ENCODE data around the gene CTNND2.

The CTNND2 gene

DNA sequence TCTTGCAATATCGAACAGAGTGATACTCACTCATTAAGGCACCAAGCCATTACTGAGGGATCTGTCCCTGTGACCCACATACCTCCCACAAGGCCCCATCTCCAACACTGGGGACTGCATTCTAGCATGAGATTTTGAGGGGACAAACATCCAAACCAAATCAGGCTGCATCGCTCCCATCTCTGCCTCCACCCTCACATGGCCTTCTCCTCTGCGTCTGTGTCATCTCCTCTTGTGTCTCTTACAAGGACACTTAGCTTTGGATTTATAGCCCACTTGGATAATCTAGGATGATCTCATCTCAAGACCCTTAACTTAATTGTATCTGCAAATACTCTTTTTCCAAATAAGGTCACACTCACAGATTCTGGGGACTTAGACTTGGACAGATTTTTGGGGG, 858.8 kb downstream of the CTNND2 start:
- no peak for DNase-seq (ENCODE audit: low read depth)
- H3K4me3 ChIP-seq (ENCODE audit: low read depth, low read length), result no peak overlapping the region
- TF ChIP-seq, protein P1, sequence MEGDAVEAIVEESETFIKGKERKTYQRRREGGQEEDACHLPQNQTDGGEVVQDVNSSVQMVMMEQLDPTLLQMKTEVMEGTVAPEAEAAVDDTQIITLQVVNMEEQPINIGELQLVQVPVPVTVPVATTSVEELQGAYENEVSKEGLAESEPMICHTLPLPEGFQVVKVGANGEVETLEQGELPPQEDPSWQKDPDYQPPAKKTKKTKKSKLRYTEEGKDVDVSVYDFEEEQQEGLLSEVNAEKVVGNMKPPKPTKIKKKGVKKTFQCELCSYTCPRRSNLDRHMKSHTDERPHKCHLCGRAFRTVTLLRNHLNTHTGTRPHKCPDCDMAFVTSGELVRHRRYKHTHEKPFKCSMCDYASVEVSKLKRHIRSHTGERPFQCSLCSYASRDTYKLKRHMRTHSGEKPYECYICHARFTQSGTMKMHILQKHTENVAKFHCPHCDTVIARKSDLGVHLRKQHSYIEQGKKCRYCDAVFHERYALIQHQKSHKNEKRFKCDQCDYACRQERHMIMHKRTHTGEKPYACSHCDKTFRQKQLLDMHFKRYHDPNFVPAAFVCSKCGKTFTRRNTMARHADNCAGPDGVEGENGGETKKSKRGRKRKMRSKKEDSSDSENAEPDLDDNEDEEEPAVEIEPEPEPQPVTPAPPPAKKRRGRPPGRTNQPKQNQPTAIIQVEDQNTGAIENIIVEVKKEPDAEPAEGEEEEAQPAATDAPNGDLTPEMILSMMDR (conservative IDR thresholded peaks at IDR 0.05; ENCODE audit: low read depth, low read length), result no peak

DNA sequence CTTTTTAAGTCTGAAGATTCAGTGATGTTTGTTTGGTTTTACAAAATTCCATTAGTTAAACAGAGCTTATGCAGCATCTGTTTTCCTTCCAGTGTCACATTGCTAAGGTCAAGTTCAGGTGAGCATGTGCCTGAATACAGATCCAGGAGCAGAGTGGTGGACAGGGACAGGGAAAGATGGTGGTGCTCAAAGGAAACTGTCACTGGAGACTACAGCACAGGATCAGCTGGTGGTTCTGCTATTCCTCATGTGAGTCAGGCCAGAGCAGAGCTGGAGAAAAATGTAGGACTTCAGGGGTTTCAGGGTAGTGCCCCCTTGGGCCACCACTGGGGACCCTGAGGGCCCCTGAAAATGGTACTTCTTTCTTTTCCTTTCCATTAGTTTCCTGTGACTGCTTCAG, 859.7 kb downstream of the CTNND2 start:
- TF ChIP-seq, protein P1 (conservative IDR thresholded peaks at IDR 0.05; ENCODE audit: low read depth, low read length), result no peak
- no peak for DNase-seq (ENCODE audit: low read depth)
- no peak overlapping the region for H3K4me3 ChIP-seq (ENCODE audit: low read depth, low read length)

DNA sequence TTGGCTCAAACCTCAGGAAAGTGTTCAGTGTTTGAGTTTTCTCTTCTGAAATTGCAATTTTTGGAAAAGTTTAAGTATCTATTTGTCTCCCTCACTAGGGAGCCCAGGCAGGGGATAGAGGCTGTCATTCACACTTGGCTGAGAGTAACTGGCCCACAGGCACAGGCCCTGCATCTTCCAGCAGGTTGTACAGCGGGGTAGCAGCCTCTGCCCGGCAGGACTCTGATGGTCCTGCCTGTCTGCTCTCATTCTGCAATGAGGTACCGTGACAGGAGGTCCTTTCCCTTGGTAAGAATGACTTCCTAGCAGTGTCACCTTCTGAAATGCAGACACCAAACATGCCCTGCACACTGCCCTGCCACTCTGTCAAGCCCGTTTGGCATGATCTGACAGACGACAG, 860.4 kb downstream of the CTNND2 start:
- H3K4me3 ChIP-seq (ENCODE audit: low read depth, low read length), result no peak overlapping the region
- TF ChIP-seq, protein P1 (conservative IDR thresholded peaks at IDR 0.05; ENCODE audit: low read depth, low read length), result no peak
- DNase-seq (ENCODE audit: low read depth), result no peak

DNA sequence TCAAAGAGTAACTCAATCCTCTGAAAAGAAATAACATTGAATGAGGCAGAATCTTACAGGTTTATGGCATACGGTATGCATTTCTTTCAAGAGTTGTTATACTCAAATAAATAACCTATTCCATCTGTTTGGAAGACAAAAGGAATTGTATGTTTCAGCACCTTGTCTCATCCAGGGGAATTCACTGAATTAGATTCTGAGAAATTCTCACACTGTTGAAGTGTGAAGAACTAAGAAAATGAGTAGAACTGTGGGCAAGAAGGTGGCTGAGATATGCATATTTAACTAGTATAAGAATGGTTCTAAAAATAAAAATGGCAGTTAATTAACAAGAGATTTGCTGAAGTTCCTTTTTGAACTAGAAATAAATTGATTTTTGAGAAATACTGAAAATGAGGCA, 863.9 kb downstream of the CTNND2 start:
- no peak overlapping the region for H3K4me3 ChIP-seq (ENCODE audit: low read depth, low read length)
- no peak for DNase-seq (ENCODE audit: low read depth)
- TF ChIP-seq, protein P1 (conservative IDR thresholded peaks at IDR 0.05; ENCODE audit: low read depth, low read length), result no peak

DNA sequence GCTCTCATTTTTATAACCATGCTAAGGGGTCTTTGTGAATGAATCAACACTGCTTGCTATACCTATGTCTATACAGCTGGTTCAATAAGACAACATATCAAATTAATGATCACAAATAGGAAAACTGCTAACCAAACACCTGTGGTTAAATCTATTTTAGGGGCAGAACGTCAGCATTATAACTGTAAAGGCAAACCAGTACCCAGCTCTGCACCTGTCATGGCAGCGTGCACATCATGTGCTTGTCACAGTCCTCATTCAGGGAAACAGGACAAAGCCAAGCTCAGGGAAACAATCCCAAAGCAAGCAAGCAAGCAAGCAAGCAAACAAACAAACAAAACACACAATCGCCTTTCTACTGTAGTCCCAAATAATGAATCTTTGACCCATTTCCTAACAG, 865.5 kb downstream of the CTNND2 start:
- TF ChIP-seq, protein P1 (conservative IDR thresholded peaks at IDR 0.05; ENCODE audit: low read depth, low read length), result no peak
- H3K4me3 ChIP-seq (ENCODE audit: low read depth, low read length), result no peak overlapping the region
- no peak for DNase-seq (ENCODE audit: low read depth)

DNA sequence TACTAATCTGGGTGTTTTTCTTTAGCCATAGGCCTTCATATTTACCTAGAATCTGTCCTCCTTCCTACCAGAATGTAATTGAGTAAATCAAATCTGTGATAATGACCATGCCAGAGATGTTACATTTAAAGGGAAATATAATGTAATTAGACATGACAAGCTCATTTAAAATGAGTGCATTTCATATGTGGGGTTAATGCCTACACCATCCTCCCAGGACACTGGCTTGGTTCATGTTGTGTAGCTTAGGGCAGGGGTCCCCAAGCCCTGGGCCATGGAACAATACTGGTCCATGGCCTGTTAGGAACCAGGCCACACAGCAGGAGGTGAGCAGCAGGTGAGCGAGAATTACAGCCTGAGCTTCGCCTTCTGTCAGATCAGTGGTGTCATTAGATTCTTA, 866.3 kb downstream of the CTNND2 start:
- TF ChIP-seq, protein P1 (conservative IDR thresholded peaks at IDR 0.05; ENCODE audit: low read depth, low read length), result no peak
- no peak overlapping the region for H3K4me3 ChIP-seq (ENCODE audit: low read depth, low read length)
- no peak for DNase-seq (ENCODE audit: low read depth)

DNA sequence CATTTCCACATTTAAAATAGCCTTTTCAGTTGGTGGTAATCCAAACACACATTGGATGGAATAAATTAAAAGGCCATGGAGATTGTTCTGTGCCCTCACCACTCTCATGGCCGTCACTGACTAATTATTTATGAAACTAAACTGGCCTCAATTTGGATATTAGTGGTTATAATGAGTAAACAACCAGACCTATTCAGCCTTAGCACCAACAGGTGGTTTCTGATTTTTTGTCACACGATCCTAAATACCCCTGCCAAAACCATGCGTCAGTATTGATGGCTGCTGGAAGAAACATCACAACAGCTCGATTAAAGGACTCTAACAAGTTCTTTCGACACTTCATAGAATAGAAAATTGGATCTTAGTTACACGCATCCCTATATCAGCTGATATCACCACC, 867.2 kb downstream of the CTNND2 start:
- H3K4me3 ChIP-seq (ENCODE audit: low read depth, low read length), result no peak overlapping the region
- no peak for DNase-seq (ENCODE audit: low read depth)
- TF ChIP-seq, protein P1 (conservative IDR thresholded peaks at IDR 0.05; ENCODE audit: low read depth, low read length), result no peak
